ENCODE measurements around the gene POP4.

POP4 gene

DNA sequence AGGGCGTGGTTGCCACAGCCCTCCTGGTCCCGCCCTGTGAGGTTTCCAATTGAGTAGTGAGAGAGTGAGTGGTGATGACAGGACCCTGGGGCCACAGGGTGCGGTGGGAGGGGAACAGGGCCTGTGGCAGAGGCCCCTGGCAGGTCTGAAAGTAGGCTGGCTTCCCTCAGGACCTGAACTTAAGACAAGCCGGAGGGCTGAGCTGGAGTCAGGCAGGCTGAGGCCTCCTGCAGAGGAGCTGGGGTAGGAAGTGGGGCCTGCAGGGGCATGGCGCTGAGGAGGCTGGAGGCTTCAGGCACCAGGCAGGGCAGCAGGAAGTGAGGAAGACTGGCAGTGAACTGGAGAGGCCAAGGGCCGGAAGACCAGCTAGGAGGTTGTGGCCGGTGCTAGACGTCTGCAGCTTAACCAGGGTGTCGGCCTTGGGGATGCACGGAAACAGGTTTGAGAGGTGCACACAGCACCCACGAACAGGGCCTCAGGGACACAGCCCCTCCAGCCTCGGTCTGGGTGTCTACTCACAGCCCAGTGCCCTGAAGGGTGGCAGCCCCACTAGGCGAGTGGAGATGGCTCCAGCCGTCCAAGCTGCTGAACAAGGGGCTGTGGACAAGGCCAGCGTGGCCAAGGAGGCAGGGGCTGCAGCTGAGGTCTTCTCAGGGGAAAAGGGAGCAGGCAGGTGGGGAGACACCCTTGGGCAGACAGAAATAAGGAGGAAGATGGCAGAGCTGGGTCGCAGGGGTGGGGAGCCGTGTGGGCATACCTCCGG lies 17.8 kb downstream of the POP4 start (continued):
- TF ChIP-seq SCRT2 (tag by site-specific recombination; IDR thresholded peaks at IDR 0.05): no peak

DNA sequence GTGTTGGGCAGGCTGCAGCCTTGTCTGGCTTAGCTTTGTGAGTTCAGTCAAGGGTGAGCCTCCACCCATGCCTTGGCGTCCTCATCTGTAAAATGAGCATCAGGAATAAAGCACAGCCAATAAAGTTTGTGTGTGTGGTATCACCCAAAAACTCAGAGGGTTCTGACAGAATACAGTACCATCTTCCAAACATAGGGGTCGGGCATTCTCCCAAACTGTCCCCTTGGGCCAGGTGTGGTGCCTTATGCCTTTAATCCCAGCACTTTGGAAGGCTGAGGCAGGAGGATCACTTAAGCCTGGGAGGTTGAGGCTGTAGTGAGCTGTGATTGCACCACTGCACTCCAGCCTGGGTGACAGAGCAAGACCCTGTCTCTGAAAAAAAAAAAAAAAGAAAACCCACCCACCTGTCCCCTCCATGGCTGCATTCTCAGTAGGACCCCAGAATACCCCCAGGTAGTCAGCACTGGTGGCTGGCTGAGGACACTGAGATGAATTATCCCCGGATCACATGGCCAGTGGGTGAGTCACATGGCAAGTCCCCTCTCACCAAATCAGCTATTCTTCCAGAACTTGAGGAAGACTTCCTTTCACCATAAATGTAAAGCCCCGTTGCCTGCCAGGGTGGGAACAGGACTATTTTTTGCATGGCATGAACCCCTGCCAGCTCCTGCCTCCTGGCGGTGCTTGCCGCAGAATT lies 18.6 kb downstream of the POP4 start:
- ChIA-PET POLR2A (interaction anchor here (1.0 to 1.2 kb wide), 3 partner anchors 15 to 90 kb away, joined by 3 to 7 read pairs (median 4); partner anchors contain the start of genes C19orf12 and POP4), CTCF (interaction anchor here (0.6 to 10.5 kb wide), 7 partner anchors 14 to 92 kb away, joined by 3 to 94 read pairs (median 5); partner anchors contain the start of gene POP4)
- H3K36me3 ChIP-seq (ENCODE audit: control insufficient read depth in 2 of 2, insufficient read depth in 1 of 2, low read length in 2 of 2): no peaks in the 10 kb centered on the region
- no peak overlapping the region for H3K27ac ChIP-seq (ENCODE audit: extremely low read depth, low read depth, low read length)
- no peak for TF ChIP-seq ZNF223 (tag by site-specific recombination; IDR thresholded peaks at IDR 0.05)
- TF ChIP-seq GLI2 (tag by site-specific recombination; IDR thresholded peaks at IDR 0.05; ENCODE audit: borderline replicate concordance, low read depth): no peak
- no peak for TF ChIP-seq SCRT1 (tag by site-specific recombination; IDR thresholded peaks at IDR 0.05; ENCODE audit: borderline replicate concordance)
- no peak for TF ChIP-seq ZNF521 (tag by site-specific recombination; IDR thresholded peaks at IDR 0.05)
- no peak for TF ChIP-seq HOXC10 (CRISPR knock-in tag; IDR thresholded peaks at IDR 0.05)
- TF ChIP-seq ZNF837 (tag by site-specific recombination; IDR thresholded peaks at IDR 0.05): no peak
- TF ChIP-seq ZNF791 (tag by site-specific recombination; IDR thresholded peaks at IDR 0.05): no peak
- TF ChIP-seq ZBTB7A (tag by site-specific recombination; IDR thresholded peaks at IDR 0.05; ENCODE audit: low read depth): no peak
- no peak for TF ChIP-seq ZNF335 (tag by site-specific recombination; conservative IDR thresholded peaks at IDR 0.05)
- no peak for TF ChIP-seq ZNF112 (tag by site-specific recombination; IDR thresholded peaks at IDR 0.05)
- TF ChIP-seq ZNF792 (tag by site-specific recombination; IDR thresholded peaks at IDR 0.05): no peak
- no peak for TF ChIP-seq SETDB1 (IDR thresholded peaks at IDR 0.05; ENCODE audit: insufficient read length, low read length)
- 0 out of 2 replicates have a peak, but pooled peaks cover 3% of the 10 kb centered on the region for H3K4me1 ChIP-seq (ENCODE audit: control insufficient read depth, insufficient read depth, low read length)
- H3K4me3 ChIP-seq (ENCODE audit: low read depth, low read length): no peak overlapping the region
- no peaks in the 10 kb centered on the region for H3K9me3 ChIP-seq (ENCODE audit: control insufficient read depth, insufficient read depth, low read depth, low read length)

DNA sequence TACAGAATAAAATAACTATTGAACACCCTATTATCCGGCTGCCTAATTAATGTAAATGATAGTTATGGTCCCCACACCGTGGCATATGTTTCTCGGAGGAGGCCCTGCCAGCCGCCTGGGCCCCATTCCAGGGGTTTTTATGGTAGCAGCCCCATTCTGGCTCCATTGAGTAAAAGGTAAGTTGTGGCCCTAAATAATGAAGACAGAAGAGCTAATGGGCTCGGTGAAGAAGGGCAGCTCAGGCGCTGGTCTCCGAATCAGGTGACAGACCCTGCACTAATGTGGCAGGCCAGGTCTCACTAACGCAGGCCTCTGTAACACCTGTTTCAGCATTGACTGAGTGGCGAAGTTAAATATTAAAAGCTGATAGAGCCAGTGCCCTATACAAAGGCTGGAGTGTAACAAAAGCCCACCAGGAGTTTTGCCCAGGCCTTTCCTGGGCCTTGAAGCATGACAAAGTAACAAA lies 19.1 kb downstream of the POP4 start:
- POLR2A ChIA-PET: interaction anchor here (0.6 to 1.0 kb wide), 2 partner anchors 90 to 173 kb away, joined by 4 to 5 read pairs; partner anchors contain the start of gene C19orf12
- no peak overlapping the region for H3K4me3 ChIP-seq (ENCODE audit: low read depth, low read length)
- H3K9me3 ChIP-seq (ENCODE audit: control insufficient read depth, insufficient read depth, low read depth, low read length): no peaks in the 10 kb centered on the region
- CTCF ChIA-PET: interaction anchor here (0.5 to 10.5 kb wide), 11 partner anchors 11 to 193 kb away, joined by 3 to 94 read pairs (median 3); partner anchors contain the start of gene POP4
- 0 out of 2 replicates have a peak, but pooled peaks cover 3% of the 10 kb centered on the region for H3K4me1 ChIP-seq (ENCODE audit: control insufficient read depth, insufficient read depth, low read length)
- H3K27ac ChIP-seq (ENCODE audit: extremely low read depth, low read depth, low read length): no peak overlapping the region
- H3K36me3 ChIP-seq (ENCODE audit: control insufficient read depth in 2 of 2, insufficient read depth in 1 of 2, low read length in 2 of 2): no peaks in the 10 kb centered on the region
- no peak for TF ChIP-seq ZNF324 (tag by site-specific recombination; IDR thresholded peaks at IDR 0.05)
- TF ChIP-seq ZNF768 (tag by site-specific recombination; IDR thresholded peaks at IDR 0.05): no peak
- no peak for TF ChIP-seq ZNF548 (tag by site-specific recombination; IDR thresholded peaks at IDR 0.05)
- TF ChIP-seq ZEB2 (tag by site-specific recombination; IDR thresholded peaks at IDR 0.05): no peak

DNA sequence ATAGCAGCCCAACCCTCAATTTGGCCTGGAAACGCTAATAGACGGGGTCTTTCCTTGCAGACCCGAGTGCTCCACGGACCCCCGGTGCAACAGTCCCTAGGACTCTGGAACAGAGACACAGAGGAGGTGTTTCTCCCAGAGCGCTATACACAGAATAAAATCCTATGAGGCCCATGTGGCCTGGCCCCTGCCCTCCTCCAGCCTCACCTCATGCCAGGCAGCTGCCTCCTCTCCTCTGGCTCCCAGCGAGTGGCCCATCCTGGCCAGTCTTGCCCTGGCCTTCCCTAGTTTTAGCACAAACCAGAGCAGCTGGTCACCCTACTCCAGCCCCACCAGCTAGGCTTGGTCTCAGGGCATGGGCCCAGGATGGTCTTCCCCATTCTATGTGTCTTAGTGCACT lies 20.3 kb downstream of the POP4 start:
- no peak overlapping the region for H3K27ac ChIP-seq (ENCODE audit: extremely low read depth, low read depth, low read length)
- H3K4me1 ChIP-seq (ENCODE audit: control insufficient read depth, insufficient read depth, low read length): 0 out of 2 replicates have a peak, but pooled peaks cover 3% of the 10 kb centered on the region
- no peaks in the 10 kb centered on the region for H3K9me3 ChIP-seq (ENCODE audit: control insufficient read depth, insufficient read depth, low read depth, low read length)
- no peaks in the 10 kb centered on the region for H3K36me3 ChIP-seq (ENCODE audit: control insufficient read depth in 2 of 2, insufficient read depth in 1 of 2, low read length in 2 of 2)
- CTCF ChIA-PET: interaction anchor here (0.5 to 10.5 kb wide), 8 partner anchors 15 to 576 kb away, joined by 3 to 94 read pairs (median 3); partner anchors contain the start of gene POP4
- H3K4me3 ChIP-seq (ENCODE audit: low read depth, low read length): no peak overlapping the region
- POLR2A ChIA-PET: interaction anchor here (1.8 kb wide), 1 partner anchor 20 kb away, joined by 6 read pairs; the partner anchor contains the start of gene POP4
- TF ChIP-seq, protein P1, sequence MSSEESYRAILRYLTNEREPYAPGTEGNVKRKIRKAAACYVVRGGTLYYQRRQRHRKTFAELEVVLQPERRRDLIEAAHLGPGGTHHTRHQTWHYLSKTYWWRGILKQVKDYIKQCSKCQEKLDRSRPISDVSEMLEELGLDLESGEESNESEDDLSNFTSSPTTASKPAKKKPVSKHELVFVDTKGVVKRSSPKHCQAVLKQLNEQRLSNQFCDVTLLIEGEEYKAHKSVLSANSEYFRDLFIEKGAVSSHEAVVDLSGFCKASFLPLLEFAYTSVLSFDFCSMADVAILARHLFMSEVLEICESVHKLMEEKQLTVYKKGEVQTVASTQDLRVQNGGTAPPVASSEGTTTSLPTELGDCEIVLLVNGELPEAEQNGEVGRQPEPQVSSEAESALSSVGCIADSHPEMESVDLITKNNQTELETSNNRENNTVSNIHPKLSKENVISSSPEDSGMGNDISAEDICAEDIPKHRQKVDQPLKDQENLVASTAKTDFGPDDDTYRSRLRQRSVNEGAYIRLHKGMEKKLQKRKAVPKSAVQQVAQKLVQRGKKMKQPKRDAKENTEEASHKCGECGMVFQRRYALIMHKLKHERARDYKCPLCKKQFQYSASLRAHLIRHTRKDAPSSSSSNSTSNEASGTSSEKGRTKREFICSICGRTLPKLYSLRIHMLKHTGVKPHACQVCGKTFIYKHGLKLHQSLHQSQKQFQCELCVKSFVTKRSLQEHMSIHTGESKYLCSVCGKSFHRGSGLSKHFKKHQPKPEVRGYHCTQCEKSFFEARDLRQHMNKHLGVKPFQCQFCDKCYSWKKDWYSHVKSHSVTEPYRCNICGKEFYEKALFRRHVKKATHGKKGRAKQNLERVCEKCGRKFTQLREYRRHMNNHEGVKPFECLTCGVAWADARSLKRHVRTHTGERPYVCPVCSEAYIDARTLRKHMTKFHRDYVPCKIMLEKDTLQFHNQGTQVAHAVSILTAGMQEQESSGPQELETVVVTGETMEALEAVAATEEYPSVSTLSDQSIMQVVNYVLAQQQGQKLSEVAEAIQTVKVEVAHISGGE (tag by site-specific recombination; conservative IDR thresholded peaks at IDR 0.05; ENCODE audit: low read depth): no peak
- TF ChIP-seq ZNF626 (tag by site-specific recombination; IDR thresholded peaks at IDR 0.05) (no peak), ZNF24 (tag by site-specific recombination; IDR thresholded peaks at IDR 0.05) (no peak), ZNF112 (tag by site-specific recombination; IDR thresholded peaks at IDR 0.05) (no peak), ZNF324 (tag by site-specific recombination; IDR thresholded peaks at IDR 0.05) (no peak), RBAK (tag by site-specific recombination; IDR thresholded peaks at IDR 0.05) (no peak), EGR2 (tag by site-specific recombination; IDR thresholded peaks at IDR 0.05; ENCODE audit: low read depth) (no peak), ZIC2 (tag by site-specific recombination; IDR thresholded peaks at IDR 0.05) (no peak), ZFP37 (tag by site-specific recombination; IDR thresholded peaks at IDR 0.05) (no peak), FEZF1 (tag by site-specific recombination; IDR thresholded peaks at IDR 0.05) (no peak), ZNF433 (tag by site-specific recombination; IDR thresholded peaks at IDR 0.05; ENCODE audit: low read depth) (no peak), TRIM28 (IDR thresholded peaks at IDR 0.05; ENCODE audit: borderline replicate concordance, low read length) (no peak)

Data from HEK293 (cell line).